GM18868 (cell line): Measurements from ENCODE around the gene TGFB1I1.
A peak's percentile ranks its signal among the peaks of the same experiment; 100 is the strongest.

Experiments
- ATAC-seq: cut with Tn5 transposase; IDR thresholded peaks from one replicate; pipeline ENCODE4 v1.9.1; 2021; ENCODE audit warnings: mild to moderate bottlenecking, moderate library complexity; ENCODE audit not compliant: unreplicated experiment

TGFB1I1 gene

GRCh38 chr16:31451681-31452351 is 20.1 kb upstream of the TGFB1I1 start:
- ATAC-seq: peak; percentile 65

- no peak for ATAC-seq
Measured at GRCh38 chr16:31452631-31453106, 19.3 kb upstream of the TGFB1I1 start.

- ATAC-seq: no peak
Measured at GRCh38 chr16:31453255-31454204, 18.4 kb upstream of the TGFB1I1 start.

DNA sequence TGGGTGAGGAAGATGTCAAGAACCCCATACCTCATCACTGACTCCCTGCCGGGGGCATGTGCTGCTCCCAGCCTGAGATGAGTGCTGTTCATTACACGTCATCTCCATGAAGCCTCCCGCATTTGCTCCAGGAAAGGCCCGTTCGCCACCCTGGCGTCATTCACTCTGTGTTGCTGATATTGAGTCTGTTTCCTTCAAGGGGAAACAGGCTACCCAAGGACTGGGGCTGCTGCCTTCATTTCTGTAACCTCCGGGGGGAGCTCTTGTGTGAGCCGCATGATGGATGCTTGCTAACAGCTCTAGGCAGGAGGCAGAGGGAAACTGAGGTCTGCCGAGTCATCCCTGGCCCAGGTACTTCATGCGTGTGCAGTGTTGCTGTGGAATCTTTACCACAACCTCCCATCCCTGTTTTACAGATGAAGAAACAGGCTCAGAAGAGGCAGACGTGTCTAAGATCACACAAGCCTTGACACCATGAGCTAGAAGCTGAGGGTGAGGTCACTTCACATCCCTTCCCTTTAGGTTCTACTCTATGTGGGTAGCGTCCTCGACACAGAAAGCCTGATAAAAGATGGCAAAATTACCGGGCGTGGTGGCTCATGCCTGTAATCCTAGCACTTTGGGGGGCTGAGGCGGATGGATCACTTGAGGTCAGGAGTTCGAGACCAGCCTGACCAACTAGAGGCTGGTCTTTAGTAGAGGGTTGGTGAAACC is 16.2 kb upstream of the TGFB1I1 start:
- ATAC-seq: no peak

GRCh38 chr16:31456988-31457360 is 15.0 kb upstream of the TGFB1I1 start:
- no peak for ATAC-seq

- ATAC-seq: no peak
Measured at GRCh38 chr16:31458073-31458843, 13.7 kb upstream of the TGFB1I1 start.

DNA sequence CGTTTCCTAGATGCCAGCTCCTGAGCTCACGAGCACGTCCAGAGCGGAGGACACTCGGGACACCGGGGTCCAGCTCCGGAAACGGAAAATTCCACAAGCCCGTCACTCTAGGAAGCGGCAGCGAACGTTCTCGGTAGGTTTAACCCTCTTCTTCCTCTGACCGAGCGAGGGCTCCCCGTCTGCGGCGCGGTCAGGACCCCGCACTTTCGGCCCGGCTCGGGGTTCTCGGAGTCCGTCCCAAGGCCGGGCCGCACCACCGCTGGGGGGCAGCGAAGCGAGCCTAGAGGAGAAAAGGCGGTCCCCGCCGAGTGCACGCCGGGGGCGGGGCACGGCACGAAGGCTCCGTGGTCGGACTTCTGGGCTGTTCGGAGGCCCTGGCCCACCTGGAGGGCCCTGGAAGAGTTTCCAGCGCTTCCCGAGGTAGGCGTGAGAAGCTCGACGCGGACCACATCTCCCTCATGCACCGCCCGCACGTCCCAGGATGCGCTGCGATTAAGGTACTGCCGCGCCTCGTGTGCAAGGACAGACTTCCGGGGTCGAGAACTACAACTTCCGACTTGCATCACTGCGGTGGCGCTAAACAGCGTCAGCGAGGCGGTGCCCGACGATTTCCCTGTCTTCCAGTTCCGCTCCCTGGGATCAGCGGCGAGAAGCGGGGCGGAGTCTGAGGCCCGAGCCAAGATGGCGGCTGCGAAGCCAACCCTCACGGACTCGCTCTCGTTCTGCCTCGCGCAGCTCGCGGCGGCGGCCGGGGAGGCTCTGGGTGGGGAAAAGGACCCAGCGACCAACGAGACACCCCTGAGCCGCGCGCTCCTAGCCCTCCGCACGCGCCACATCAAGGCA is 12.9 kb upstream of the TGFB1I1 start, which contains the start of gene ARMC5:
Gene ARMC5, plus strand, starts transcription at position 658 of the 843 bp plus-strand sequence. Its CDS starts 24 bp downstream, at position 682.
- ATAC-seq: peak; percentile 71

DNA sequence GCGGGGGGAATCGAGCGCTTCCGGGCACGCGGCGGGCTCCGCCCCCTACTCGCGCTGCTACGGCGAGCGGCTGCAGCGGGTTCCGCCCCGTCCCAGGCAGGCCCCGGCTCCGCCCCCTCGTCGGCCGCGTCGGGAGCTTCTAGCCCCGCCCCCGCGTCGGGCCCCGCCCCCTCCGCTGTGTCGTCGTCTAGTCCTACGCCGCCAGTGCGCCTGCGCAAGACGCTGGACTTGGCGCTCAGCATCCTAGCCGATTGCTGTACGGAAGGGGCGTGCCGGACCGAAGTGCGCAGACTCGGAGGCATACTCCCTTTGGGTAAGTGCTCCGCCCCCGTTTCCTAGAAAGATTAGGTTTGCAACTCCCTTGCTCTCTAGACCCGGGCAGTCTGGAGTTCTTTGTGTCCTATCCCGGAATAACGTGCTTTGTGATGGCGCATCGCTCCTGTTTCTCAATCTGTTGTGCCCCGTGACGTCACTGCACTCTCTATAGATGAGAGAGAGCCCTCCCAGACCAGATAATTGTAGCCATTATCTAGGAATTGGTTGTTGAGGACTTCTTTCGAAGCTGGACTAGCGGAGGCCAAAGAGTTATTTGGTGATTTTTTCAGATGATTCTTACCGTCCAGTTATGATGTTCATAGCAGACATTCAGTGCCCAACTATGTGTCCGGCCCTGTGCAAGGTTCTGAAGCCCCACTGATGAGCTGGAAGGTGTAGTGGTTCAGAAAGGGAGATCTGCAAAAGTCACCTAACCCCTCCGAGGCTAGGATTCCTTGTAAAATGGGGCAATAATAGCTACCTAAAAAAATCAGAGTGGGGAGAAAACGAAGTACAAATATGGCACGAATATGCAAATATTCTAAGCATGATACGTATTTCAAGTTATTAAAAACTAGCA is 12.0 kb upstream of the TGFB1I1 start:
- peak; percentile 70 for ATAC-seq

DNA sequence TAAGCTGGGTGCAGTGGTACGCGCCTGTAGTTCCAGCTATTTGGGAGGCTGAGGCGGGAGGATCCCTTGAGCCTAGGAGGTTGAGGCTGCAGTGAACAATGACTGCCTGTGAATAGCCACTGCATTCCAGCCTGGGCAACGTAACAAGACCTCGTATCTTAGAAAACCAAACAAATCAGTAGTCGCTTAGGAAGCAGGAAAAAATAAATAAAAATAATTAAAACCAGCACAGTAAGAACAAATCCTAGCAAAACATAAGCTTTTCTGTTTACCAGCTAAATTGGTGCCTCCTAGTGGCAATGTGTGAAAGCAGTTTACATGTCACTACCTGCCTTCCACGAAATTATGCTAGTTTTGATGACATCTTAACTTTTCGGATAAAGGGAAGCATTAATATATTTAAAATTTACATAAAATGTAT is 11.4 kb upstream of the TGFB1I1 start:
- no peak for ATAC-seq

- ATAC-seq: no peak
Measured at GRCh38 chr16:31461201-31461920, 10.6 kb upstream of the TGFB1I1 start.

DNA sequence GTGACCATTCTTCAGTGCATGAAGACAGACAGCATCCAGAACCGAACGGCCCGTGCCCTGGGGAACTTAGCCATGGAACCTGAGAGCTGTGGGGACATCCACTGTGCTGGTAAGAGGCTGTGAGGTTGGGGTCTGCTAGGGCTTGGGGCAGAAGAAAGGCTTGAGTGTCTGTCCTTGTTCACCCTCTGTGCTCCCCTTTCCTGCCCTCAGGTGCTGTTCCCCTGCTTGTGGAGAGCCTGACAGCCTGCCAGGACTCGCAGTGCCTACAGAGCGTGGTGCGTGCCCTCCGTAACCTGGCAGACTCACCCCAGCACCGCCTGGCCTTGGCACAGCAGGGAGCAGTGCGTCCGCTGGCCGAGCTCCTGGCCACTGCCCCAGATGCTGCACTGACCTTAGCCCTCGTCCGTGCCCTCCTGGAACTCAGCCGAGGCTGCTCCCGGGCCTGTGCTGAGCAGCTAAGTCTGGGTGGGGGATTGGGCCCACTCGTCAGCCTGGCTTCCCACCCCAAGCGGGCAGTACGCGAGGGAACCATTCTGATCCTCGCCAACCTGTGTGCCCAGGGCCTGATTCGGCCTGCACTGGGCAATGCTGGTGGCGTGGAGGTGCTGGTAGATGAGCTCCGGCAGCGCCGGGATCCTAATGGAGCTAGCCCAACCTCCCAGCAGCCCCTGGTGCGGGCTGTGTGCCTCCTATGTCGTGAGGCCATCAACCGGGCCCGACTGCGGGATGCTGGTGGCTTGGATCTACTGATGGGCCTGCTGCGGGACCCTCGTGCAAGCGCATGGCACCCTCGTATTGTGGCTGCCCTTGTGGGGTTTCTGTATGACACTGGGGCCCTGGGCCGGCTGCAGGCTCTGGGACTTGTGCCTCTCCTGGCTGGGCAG is 9.8 kb upstream of the TGFB1I1 start:
- no peak for ATAC-seq

DNA sequence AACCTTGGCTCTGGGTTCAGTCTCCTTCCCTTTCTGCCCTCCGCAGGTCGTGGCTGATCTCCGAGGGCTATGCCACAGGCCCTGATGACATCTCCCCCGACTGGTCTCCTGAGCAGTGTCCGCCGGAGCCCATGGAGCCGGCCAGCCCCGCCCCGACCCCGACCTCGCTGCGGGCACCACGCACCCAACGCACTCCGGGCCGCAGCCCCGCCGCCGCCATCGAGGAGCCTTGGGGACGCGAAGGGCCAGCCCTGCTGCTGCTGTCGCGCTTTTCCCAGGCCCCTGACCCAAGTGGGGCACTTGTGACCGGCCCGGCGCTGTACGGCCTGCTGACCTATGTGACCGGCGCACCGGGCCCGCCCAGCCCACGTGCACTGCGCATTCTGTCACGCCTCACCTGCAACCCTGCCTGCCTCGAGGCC is 7.6 kb upstream of the TGFB1I1 start:
- ATAC-seq: no peak

DNA sequence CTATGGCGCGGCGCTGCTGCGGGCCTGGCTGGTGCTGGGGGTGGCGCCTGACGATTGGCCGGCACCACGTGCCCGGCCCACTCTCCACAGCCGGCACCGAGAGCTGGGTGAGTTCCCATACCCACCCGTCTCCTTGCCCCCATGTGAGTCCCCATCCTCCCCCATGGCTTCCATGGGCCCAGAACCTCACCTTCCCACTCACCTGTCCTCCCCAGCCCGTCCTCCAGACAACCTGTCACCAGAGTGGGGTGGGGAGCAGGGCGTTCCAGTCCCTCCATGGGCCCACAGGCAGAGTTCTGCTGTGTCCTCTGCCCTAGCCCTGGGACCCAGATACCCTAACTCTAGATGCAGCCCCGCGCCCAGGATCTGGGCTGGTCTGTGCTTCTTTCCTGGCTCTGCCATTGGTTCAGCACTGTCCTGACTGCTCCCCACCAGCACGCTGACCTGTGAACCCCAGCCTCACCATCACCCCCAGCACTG is 7.1 kb upstream of the TGFB1I1 start:
- ATAC-seq: no peak

GRCh38 chr16:31465788-31466370 is 6.1 kb upstream of the TGFB1I1 start:
- ATAC-seq: no peak

GRCh38 chr16:31466381-31466841 is 5.5 kb upstream of the TGFB1I1 start:
- no peak for ATAC-seq

- no peak for ATAC-seq
Measured at GRCh38 chr16:31467151-31467773, 4.7 kb upstream of the TGFB1I1 start.
